ENCODE results near the gene IL13.
A peak's percentile ranks its signal among the peaks of the same experiment; 100 is the strongest.

The IL13 gene

GRCh38 chr5:132655821-132656773 lies 1.9 kb upstream of the IL13 start:
- DNase-seq (ENCODE audit: low read depth in 2 of 2), result peak in 1 of 2 donors; percentile 34

GRCh38 chr5:132656774-132657355 lies 1.1 kb upstream of the IL13 start:
- no peak for DNase-seq (ENCODE audit: low read depth in 2 of 2)

- no peak for DNase-seq (ENCODE audit: low read depth in 2 of 2)
These were observed 669 bp downstream of the IL13 start for GRCh38 chr5:132658381-132659302.

- no peak for DNase-seq (ENCODE audit: low read depth in 2 of 2)
These were observed 1.9 kb downstream of the IL13 start for GRCh38 chr5:132659598-132660493.

- no peak for DNase-seq (ENCODE audit: low read depth in 2 of 2)
These were observed 3.4 kb downstream of the IL13 start for GRCh38 chr5:132661231-132662003.

- no peak for DNase-seq (ENCODE audit: low read depth in 2 of 2)
These were observed 4.0 kb downstream of the IL13 start for GRCh38 chr5:132662004-132662401.

- no peak for DNase-seq (ENCODE audit: low read depth in 2 of 2)
These were observed 5.2 kb downstream of the IL13 start for GRCh38 chr5:132662925-132663770.

GRCh38 chr5:132663771-132664695 lies 6.1 kb downstream of the IL13 start:
- no peak for DNase-seq (ENCODE audit: low read depth in 2 of 2)

GRCh38 chr5:132664696-132665209 lies 6.8 kb downstream of the IL13 start:
- no peak for DNase-seq (ENCODE audit: low read depth in 2 of 2)

- DNase-seq (ENCODE audit: low read depth in 2 of 2), result no peak
These were observed 7.7 kb downstream of the IL13 start for GRCh38 chr5:132665574-132666080.

GRCh38 chr5:132666310-132667123 lies 8.5 kb downstream of the IL13 start:
- no peak for DNase-seq (ENCODE audit: low read depth in 2 of 2)

GRCh38 chr5:132667309-132667708 lies 9.3 kb downstream of the IL13 start:
- no peak for DNase-seq (ENCODE audit: low read depth in 2 of 2)

- no peak for DNase-seq (ENCODE audit: low read depth in 2 of 2)
These were observed 10.1 kb downstream of the IL13 start for GRCh38 chr5:132667761-132668705.

GRCh38 chr5:132668706-132669454 lies 10.9 kb downstream of the IL13 start:
- DNase-seq (ENCODE audit: low read depth in 2 of 2), result no peak

- DNase-seq (ENCODE audit: low read depth in 2 of 2), result no peak
These were observed 11.5 kb downstream of the IL13 start for GRCh38 chr5:132669455-132669820.

Data from stimulated activated CD8-positive, alpha-beta memory T cell treated with anti-CD3 and anti-CD28 coated beads, Interleukin-15, amount 100 ng/mL, for 4 hours (primary cell).